H1 (cell line): ENCODE data around the gene MSTO1. TPM values are rescaled to one million over a fixed set of nuclear protein-coding genes. Genes with fewer than 3 reads are reported as not detected.

Experiments
- GTF2F1 ChIP-seq: IDR thresholded peaks from 2 replicates; pipeline ENCODE4 v1.6.1; 2012; ENCODE audit warnings: low read depth, low read length, improper control_type of control experiment, borderline replicate concordance
- HDAC2 ChIP-seq, 2 experiments: fragments of 300-600 bp in 1 of 2; sonication (generic) in 1 of 2; IDR thresholded peaks; 2 replicates each; pipeline ENCODE4 v1.6.1; 2011 to 2012; ENCODE audit warnings: low read depth in 2 of 2, low read length in 2 of 2, mild to moderate bottlenecking in 2 of 2, moderate library complexity in 2 of 2, borderline replicate concordance in 1 of 2, inconsistent platforms in 1 of 2
- JUN ChIP-seq: IDR thresholded peaks from 2 replicates; pipeline ENCODE4 v1.6.1; 2011; ENCODE audit warnings: low read depth, mild to moderate bottlenecking, improper control_type of control experiment, low read length
- SP4 ChIP-seq: IDR thresholded peaks from 2 replicates; pipeline ENCODE4 v1.6.1; 2012; ENCODE audit warnings: low read length, inconsistent platforms
- SRF ChIP-seq: IDR thresholded peaks from 2 replicates; pipeline ENCODE4 v1.6.1; 2011; ENCODE audit warnings: mild to moderate bottlenecking, low read depth, low read length, moderate library complexity
- TAF7 ChIP-seq: optimal IDR thresholded peaks from 2 replicates; pipeline ENCODE3; 2011; ENCODE audit warnings: low read depth, mild to moderate bottlenecking, inconsistent platforms, low read length, moderate library complexity, borderline replicate concordance
- polyA plus RNA-seq, 7 experiments: library from polyadenylated mRNA; depleted of rRNA in 3 of 7; stranded (reverse) in 5 of 7; unstranded in 2 of 7; fragments of >200 nt in 5 of 7; fragments of 200-250 nt in 2 of 7; gene quantifications; 1 replicate in 5 of 7; 2 replicates in 1 of 7; 4 replicates in 1 of 7; pipeline versions ENCODE4 v1.2.1 to v1.2.3, GENCODE V29; 2011 to 2013; ENCODE audit warnings: missing spikeins in 2 of 7, mixed read lengths in 2 of 7
- total RNA-seq: library from RNA; stranded (reverse); fragmentation: NEBNext Ultra II Directional; extraction: Animal tissue kit (Norgen Biotek cat#: 25700); gene quantifications from 2 replicates; pipeline ENCODE4 v1.2.1, GENCODE V29; 2021

Gene MSTO1
- total and polyA plus RNA-seq, 2 of the 8 experiments (the other 6 are each of a cell fraction or from before 2014, with no cell fraction given) = 40.5 to 51.0 TPM

DNA sequence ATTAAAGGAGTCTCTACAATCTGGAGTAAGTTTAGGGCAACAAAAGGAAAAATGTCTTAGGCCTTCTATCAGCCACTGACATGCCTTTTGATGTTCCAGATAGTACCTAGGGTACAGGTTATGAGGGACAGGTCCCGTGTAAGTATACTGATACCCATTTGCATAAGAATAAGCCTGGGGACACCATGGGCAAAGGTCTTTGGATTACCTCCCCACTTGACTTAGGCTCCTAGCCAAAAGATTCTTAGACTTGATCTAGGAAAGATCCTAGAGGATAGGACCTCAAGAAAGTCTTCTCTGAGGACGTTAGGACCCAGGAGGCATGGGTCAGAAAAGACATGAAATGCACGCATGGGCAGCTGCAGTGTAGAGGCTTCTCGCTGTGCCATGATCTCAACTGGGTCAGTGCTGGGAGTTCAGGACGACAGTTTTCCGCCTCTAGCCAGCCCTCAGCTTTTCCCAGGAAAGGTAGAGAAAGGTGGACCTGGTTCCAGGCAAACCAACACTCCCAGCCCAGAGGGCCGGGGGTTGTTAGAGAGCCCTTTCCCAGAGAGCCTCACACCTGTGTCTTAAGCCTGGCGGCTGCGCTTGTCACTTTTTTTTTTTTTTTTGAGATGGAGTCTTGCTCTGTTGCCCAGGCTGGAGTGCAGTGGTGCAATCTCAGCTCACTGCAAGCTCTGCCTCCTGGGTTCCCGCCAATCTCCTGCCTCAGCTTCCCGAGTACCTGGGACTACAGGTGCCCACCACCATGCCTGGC lies 26.6 kb downstream of the MSTO1 start (continued):
- no peak for TF ChIP-seq SRF
- TF ChIP-seq HDAC2 (IDR thresholded peaks at IDR 0.05; ENCODE audit: borderline replicate concordance in 1 of 2, low read depth in 2 of 2, low read length in 2 of 2) = no peak
- no peak for TF ChIP-seq JUN
- no peak for TF ChIP-seq SP4
- TF ChIP-seq TAF7 = no peak
- TF ChIP-seq GTF2F1 = no peak
